HepG2 (cell line): Measurements from ENCODE around the gene PDGFD. TPM values are rescaled to one million over a fixed set of nuclear protein-coding genes. Genes with fewer than 3 reads are reported as not detected.

Experiments
- ATAC-seq: fragments of 200-7000 bp; cut with Tn5 transposase; 3 replicates; pipeline ENCODE4 v1.9.1; 2020; ENCODE audit warnings: mild to moderate bottlenecking, moderate library complexity
- BruUV-seq: library from RNA; stranded (reverse); fragments of 400-500 nt; replicated peaks from 2 replicates; lab custom pipeline; 2021; lab: Mats Ljungman, UMichigan
- CTCF ChIA-PET: fragments of 300-600 bp; formaldehyde crosslinking; extraction: SDS; loops from one replicate; lab custom pipeline; 2021; ENCODE audit warnings: low total read pairs, inconsistent platforms, low intra/inter-chr PET ratio; lab: Yijun Ruan, JAX
- POLR2A ChIA-PET: fragments of 350-600 bp; sonication (Branson Sonifier 250); formaldehyde crosslinking; loops from one replicate; lab custom pipeline; 2020; ENCODE audit warnings: antibody characterized with exemption, inconsistent platforms; lab: Yijun Ruan, JAX
- DNase-seq: peaks from one replicate; pipeline ENCODE4 v3.0.0-alpha.2; 2015; ENCODE audit warnings: low spot score
- FAIRE-seq: peaks from 3 replicates; lab custom pipeline; 2011; peaks lifted over from hg19 to GRCh38; lab: Jason Lieb, UNC
- H2AFZ ChIP-seq: one replicate; pipeline ENCODE4 v1.6.1; 2011; ENCODE audit warnings: low read length, inconsistent platforms
- H3K27ac ChIP-seq: fragments of 300-600 bp; 3 replicates; pipeline ENCODE4 v1.8.0; 2011; ENCODE audit warnings: mixed run types, mild to moderate bottlenecking, mixed read lengths, low read length, inconsistent platforms; ENCODE audit not compliant: insufficient read depth; ENCODE audit errors: extremely low read length
- H3K27me3 ChIP-seq, 2 experiments: fragments of 200-600 bp in 1 of 2; 2 replicates in 1 of 2; 3 replicates in 1 of 2; pipeline versions ENCODE4 v1.6.0 to v1.8.0; 2011; ENCODE audit warnings: low read length in 2 of 2, mild to moderate bottlenecking in 2 of 2, moderate library complexity in 2 of 2, inconsistent platforms in 1 of 2; ENCODE audit not compliant: insufficient read depth in 2 of 2, control insufficient read depth in 1 of 2
- H3K36me3 ChIP-seq, 2 experiments: fragments of 200-600 bp in 1 of 2; replicated peaks in 1 of 2; 2 replicates in 1 of 2; 3 replicates in 1 of 2; pipeline versions ENCODE4 v1.5.1 to v1.8.0; 2011; ENCODE audit warnings: low read length in 2 of 2, inconsistent platforms in 1 of 2; ENCODE audit not compliant: insufficient read depth in 2 of 2, control insufficient read depth in 1 of 2
- H3K4me1 ChIP-seq: 2 replicates; pipeline ENCODE4 v1.5.1; 2012; ENCODE audit warnings: low read length, inconsistent platforms; ENCODE audit not compliant: insufficient read depth
- H3K4me2 ChIP-seq: 2 replicates; pipeline ENCODE4 v1.6.0; 2011; ENCODE audit warnings: low read depth, low read length, inconsistent platforms
- H3K4me3 ChIP-seq, 3 experiments: fragments of 200-600 bp in 1 of 3; sonication (generic), shearing (Covaris generic) in 1 of 3; replicated peaks in 1 of 3; 2 replicates each; pipeline ENCODE4 v1.5.1; 2011 to 2016; ENCODE audit warnings: low read length in 3 of 3, inconsistent platforms in 2 of 3, low read depth in 2 of 3, mild to moderate bottlenecking in 2 of 3, control low read depth in 1 of 3, mixed read lengths in 1 of 3; ENCODE audit not compliant: insufficient read depth in 1 of 3
- H3K79me2 ChIP-seq: one replicate; pipeline ENCODE4 v1.6.1; 2011; ENCODE audit warnings: low read length, inconsistent platforms; ENCODE audit not compliant: insufficient read depth
- H3K9ac ChIP-seq: 2 replicates; pipeline ENCODE4 v1.6.0; 2011; ENCODE audit warnings: mild to moderate bottlenecking, low read depth, low read length, inconsistent platforms; ENCODE audit not compliant: insufficient read depth
- H3K9me3 ChIP-seq: 2 replicates; pipeline ENCODE4 v1.5.1; 2012; ENCODE audit warnings: mild to moderate bottlenecking, low read length
- H4K20me1 ChIP-seq: 2 replicates; pipeline ENCODE4 v1.6.0; 2011; ENCODE audit warnings: inconsistent platforms, mild to moderate bottlenecking, low read length, moderate library complexity; ENCODE audit not compliant: insufficient read depth
- CAMTA2 ChIP-seq: sonication (generic); formaldehyde crosslinking; IDR thresholded peaks from 2 replicates; pipeline ENCODE4 v1.4.0; 2020; ENCODE audit warnings: mild to moderate bottlenecking, missing genetic modification reagents, borderline replicate concordance
- ZBTB20 ChIP-seq: sonication (generic); formaldehyde crosslinking; IDR thresholded peaks from 2 replicates; pipeline ENCODE4 v1.8.1; 2023; ENCODE audit warnings: missing genetic modification reagents, low read depth, mild to moderate bottlenecking, borderline replicate concordance
- ZNF747 ChIP-seq: sonication (generic); formaldehyde crosslinking; IDR thresholded peaks from 2 replicates; pipeline ENCODE4 v1.8.1; 2023; ENCODE audit warnings: missing genetic modification reagents, mild to moderate bottlenecking, borderline replicate concordance
- ZNF782 ChIP-seq: sonication (generic); formaldehyde crosslinking; IDR thresholded peaks from 2 replicates; pipeline ENCODE4 v1.4.0; 2020; ENCODE audit warnings: missing genetic modification reagents, mild to moderate bottlenecking, borderline replicate concordance
- WGBS: methylation state at CpG from one replicate; pipeline ENCODE4 v1.1.6; 2017; ENCODE audit warnings: low lambda C conversion rate; 5-methylcytosine and 5-hydroxymethylcytosine counted together
- in situ Hi-C: cut with HindIII; loops from 2 replicates; pipeline ENCODE4 v1.10.0; 2017; ENCODE audit warnings: low pct_unique_long_range_greater_than_20kb; ENCODE audit not compliant: extremely low pct_ligation_motif_present
- intact Hi-C: fragments of 100-400 bp; cut with micrococcal nuclease; formaldehyde crosslinking; loops from one replicate; pipeline ENCODE4 v1.10.0; 2022; ENCODE audit not compliant: unreplicated experiment
- polyA plus RNA-seq, 8 experiments: library from polyadenylated mRNA; depleted of rRNA in 3 of 8; stranded (reverse) in 7 of 8; unstranded in 1 of 8; fragments of >200 nt; fragmentation: Illumina TruSeq in 4 of 8; extraction: Trizol in 4 of 8; gene quantifications; 2 replicates each; pipeline versions ENCODE4 v1.2.1 to v1.2.3, GENCODE V29; 2011 to 2016; ENCODE audit warnings: low read depth in 4 of 8, missing spikeins in 1 of 8, mixed read lengths in 1 of 8; ENCODE audit not compliant: insufficient read depth in 1 of 8
- total RNA-seq, 5 experiments: library from RNA; depleted of rRNA; stranded (reverse); fragments of >200 nt; fragmentation: Illumina TruSeq; extraction: Trizol; gene quantifications; 2 replicates each; pipeline ENCODE4 v1.2.3, GENCODE V29; 2016; ENCODE audit warnings: low read depth in 1 of 5

The PDGFD gene
- total and polyA plus RNA-seq, 2 of the 13 experiments (the other 11 are each of a cell fraction or from before 2014, with no cell fraction given): 0.09 to 0.29 TPM

GRCh38 chr11:104073950-104074705 is 89.8 kb downstream of the PDGFD start:
- H3K9me3 ChIP-seq: no peaks in the 10 kb centered on the region
- in situ Hi-C loops (no loop called here), intact Hi-C loops (no loop called here)
- H3K4me1 ChIP-seq: no peaks in the 10 kb centered on the region
- H3K4me2 ChIP-seq: no peak overlapping the region
- no peaks in the 10 kb centered on the region for H3K27me3 ChIP-seq
- POLR2A ChIA-PET: no interaction called here
- no peak overlapping the region for H3K27ac ChIP-seq
- no peaks in the 10 kb centered on the region for H3K36me3 ChIP-seq
- no TSS peak for BruUV-seq
- ATAC-seq (no peak), FAIRE-seq (no peak), DNase-seq (no peak)
- CTCF ChIA-PET: no interaction called here
- no peaks in the 10 kb centered on the region for H3K79me2 ChIP-seq
- WGBS: 0% methylated on average over 3 of the region's 3 CpGs
- H4K20me1 ChIP-seq: no peaks in the 10 kb centered on the region
- TF ChIP-seq ZNF747 (CRISPR knock-in tag): no peak
- TF ChIP-seq ZBTB20: no peak
- no peak overlapping the region for H2AFZ ChIP-seq
- no peak overlapping the region for H3K9ac ChIP-seq
- H3K4me3 ChIP-seq: no peak overlapping the region

DNA sequence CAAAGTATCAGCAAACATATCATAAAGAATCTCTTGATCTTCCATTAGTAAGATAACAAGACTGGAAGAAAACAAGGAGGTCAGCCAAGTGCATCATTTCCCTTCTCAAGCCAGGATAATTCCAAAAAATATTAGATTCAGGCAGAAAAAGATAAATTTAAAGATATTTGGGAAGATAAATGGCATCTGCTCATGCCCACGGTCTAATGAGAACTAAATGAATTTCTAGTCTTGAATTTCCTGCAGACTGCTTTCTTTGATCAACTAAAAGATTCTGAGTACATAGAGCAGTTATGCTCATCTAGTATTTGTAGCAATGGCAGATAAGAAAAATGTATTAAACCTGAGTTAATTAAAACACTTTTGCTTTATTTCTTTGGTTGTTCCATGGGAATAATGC is 96.4 kb downstream of the PDGFD start:
- ChIA-PET POLR2A (no interaction called here), CTCF (no interaction called here)
- no peaks in the 10 kb centered on the region for H3K4me1 ChIP-seq
- no peaks in the 10 kb centered on the region for H4K20me1 ChIP-seq
- ATAC-seq: no peak
- no peak overlapping the region for H3K4me3 ChIP-seq
- no peak overlapping the region for H3K9ac ChIP-seq
- TF ChIP-seq ZNF782 (CRISPR knock-in tag): no peak
- no peak for TF ChIP-seq CAMTA2 (CRISPR knock-in tag)
- no peak for DNase-seq
- H3K36me3 ChIP-seq: no peaks in the 10 kb centered on the region
- WGBS: 0% methylated on average over 1 of the region's 1 CpG
- intact Hi-C loops: no loop called here
- H3K27me3 ChIP-seq: no peaks in the 10 kb centered on the region
- no peak overlapping the region for H3K4me2 ChIP-seq
- no peak overlapping the region for H3K27ac ChIP-seq
- H3K79me2 ChIP-seq: no peaks in the 10 kb centered on the region
- no TSS peak for BruUV-seq
- no peak overlapping the region for H2AFZ ChIP-seq
- no peak for FAIRE-seq
- no peaks in the 10 kb centered on the region for H3K9me3 ChIP-seq
- in situ Hi-C loops: no loop called here
